Caco-2 (cell line): ENCODE results near the gene CEP63. TPM values are rescaled to one million over a fixed set of nuclear protein-coding genes. Genes with fewer than 3 reads are reported as not detected.
"Not testable (repeated sequence)": the region's sequence is repeated elsewhere in the genome, so short reads cannot be mapped to it uniquely, and the experiment has no call there.

Experiments
- BruUV-seq: library from RNA; stranded (reverse); fragments of 400-500 nt; replicated peaks from 2 replicates; lab custom pipeline; 2021; lab: Mats Ljungman, UMichigan
- CTCF ChIA-PET: fragments of 300-600 bp; sonication (Branson Sonifier 250); formaldehyde crosslinking; loops from one replicate; lab custom pipeline; 2022; ENCODE audit warnings: antibody characterized with exemption; lab: Charles Lee
- POLR2A ChIA-PET: fragments of 300-600 bp; sonication (Branson Sonifier 250); formaldehyde crosslinking; loops from one replicate; lab custom pipeline; 2022; ENCODE audit warnings: antibody characterized with exemption; lab: Charles Lee
- DNase-seq, 2 experiments: peaks; one replicate each; pipeline versions ENCODE4 v3.0.0 to v3.0.0-alpha.2; 2020 to 2022
- H3K27me3 ChIP-seq: replicated peaks from 2 replicates; pipeline ENCODE4 v1.6.0; 2011; ENCODE audit warnings: low read length; ENCODE audit not compliant: control insufficient read depth, insufficient read depth
- H3K36me3 ChIP-seq: 2 replicates; pipeline ENCODE4 v1.5.1; 2011; ENCODE audit warnings: low read length; ENCODE audit not compliant: control insufficient read depth, insufficient read depth
- H3K4me1 ChIP-seq: fragments of 250-450 bp; sonication (Bioruptor Pico); 2 replicates; pipeline ENCODE4 v1.5.1; 2020; ENCODE audit warnings: mild to moderate bottlenecking
- H3K4me3 ChIP-seq: 2 replicates; pipeline ENCODE4 v1.5.1; 2011; ENCODE audit warnings: low read depth, mild to moderate bottlenecking, control low read depth, low read length
- H3K9me3 ChIP-seq: fragments of 250-450 bp; sonication (Bioruptor Pico); 2 replicates; pipeline ENCODE4 v1.5.1; 2020; ENCODE audit warnings: mild to moderate bottlenecking, moderate library complexity
- H3K27ac Mint-ChIP-seq: one replicate; pipeline ENCODE4 v1.8.0; 2022; ENCODE audit warnings: mixed read lengths; ENCODE audit not compliant: unreplicated experiment
- H3K27me3 Mint-ChIP-seq: one replicate; pipeline ENCODE4 v1.8.0; 2022; ENCODE audit warnings: mixed read lengths; ENCODE audit not compliant: insufficient read depth, unreplicated experiment
- H3K36me3 Mint-ChIP-seq: one replicate; pipeline ENCODE4 v1.8.0; 2022; ENCODE audit warnings: mild to moderate bottlenecking, mixed read lengths; ENCODE audit not compliant: insufficient read depth, unreplicated experiment
- H3K4me1 Mint-ChIP-seq: one replicate; pipeline ENCODE4 v1.8.0; 2022; ENCODE audit warnings: low read depth, mixed read lengths; ENCODE audit not compliant: unreplicated experiment
- H3K4me3 Mint-ChIP-seq: one replicate; pipeline ENCODE4 v1.8.0; 2022; ENCODE audit warnings: mild to moderate bottlenecking, moderate library complexity, mixed read lengths; ENCODE audit not compliant: unreplicated experiment
- H3K9me3 Mint-ChIP-seq: one replicate; pipeline ENCODE4 v1.8.0; 2022; ENCODE audit warnings: mixed read lengths; ENCODE audit not compliant: unreplicated experiment
- intact Hi-C: fragments of 100-400 bp; cut with micrococcal nuclease; formaldehyde crosslinking; loops from one replicate; pipeline ENCODE4 v1.10.0; 2022; ENCODE audit not compliant: unreplicated experiment
- total RNA-seq: library from RNA; stranded (reverse); gene quantifications from 2 replicates; pipeline ENCODE4 v1.2.3, GENCODE V29; 2022
- TF ChIP-seq, protein P1 (sequence below), 2 experiments: fragments of 200-600 bp in 1 of 2; IDR thresholded peaks; 1 replicate in 1 of 2; 2 replicates in 1 of 2; pipeline versions ENCODE4 v1.5.1 to v1.8.0; 2011 to 2022; ENCODE audit warnings: antibody characterized with exemption in 1 of 2, control low read depth in 1 of 2, inconsistent platforms in 1 of 2, low read depth in 1 of 2, low read length in 1 of 2, mild to moderate bottlenecking in 1 of 2, moderate library complexity in 1 of 2; ENCODE audit not compliant: insufficient read depth in 1 of 2, severe bottlenecking in 1 of 2, unreplicated experiment in 1 of 2

Gene CEP63
- total RNA-seq, 1 experiment from 2014 or later = 21.9 TPM

DNA sequence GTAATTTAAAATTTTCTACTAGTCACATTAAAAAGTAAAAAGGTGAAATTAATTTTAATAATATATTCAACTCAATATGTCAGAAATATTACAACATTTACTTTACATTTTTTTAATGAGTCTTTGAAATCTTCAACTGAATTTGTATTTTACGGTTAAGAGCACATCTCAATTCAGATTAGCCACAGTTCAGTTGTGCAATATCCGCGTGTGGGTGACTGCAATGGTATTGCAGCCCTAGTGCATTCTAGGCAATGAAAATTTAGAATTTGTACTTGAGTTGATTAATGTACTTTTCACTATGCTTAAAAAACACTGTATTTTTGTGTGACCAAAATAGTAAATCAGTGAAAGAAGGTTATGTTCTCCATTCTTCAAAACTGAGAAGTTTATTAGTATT is 57.3 kb downstream of the CEP63 start:
- H3K36me3 Mint-ChIP-seq = peaks cover 17% of the 10 kb centered on the region
- Histone ChIP-seq H3K27me3 (no peaks in the 10 kb centered on the region), H3K36me3 (no peaks in the 10 kb centered on the region), H3K9me3 (no peaks in the 10 kb centered on the region), H3K4me1 (no peaks in the 10 kb centered on the region), H3K4me3 (no peak overlapping the region)
- CTCF ChIA-PET = no interaction called here
- no TSS peak for BruUV-seq
- TF ChIP-seq, protein P1, sequence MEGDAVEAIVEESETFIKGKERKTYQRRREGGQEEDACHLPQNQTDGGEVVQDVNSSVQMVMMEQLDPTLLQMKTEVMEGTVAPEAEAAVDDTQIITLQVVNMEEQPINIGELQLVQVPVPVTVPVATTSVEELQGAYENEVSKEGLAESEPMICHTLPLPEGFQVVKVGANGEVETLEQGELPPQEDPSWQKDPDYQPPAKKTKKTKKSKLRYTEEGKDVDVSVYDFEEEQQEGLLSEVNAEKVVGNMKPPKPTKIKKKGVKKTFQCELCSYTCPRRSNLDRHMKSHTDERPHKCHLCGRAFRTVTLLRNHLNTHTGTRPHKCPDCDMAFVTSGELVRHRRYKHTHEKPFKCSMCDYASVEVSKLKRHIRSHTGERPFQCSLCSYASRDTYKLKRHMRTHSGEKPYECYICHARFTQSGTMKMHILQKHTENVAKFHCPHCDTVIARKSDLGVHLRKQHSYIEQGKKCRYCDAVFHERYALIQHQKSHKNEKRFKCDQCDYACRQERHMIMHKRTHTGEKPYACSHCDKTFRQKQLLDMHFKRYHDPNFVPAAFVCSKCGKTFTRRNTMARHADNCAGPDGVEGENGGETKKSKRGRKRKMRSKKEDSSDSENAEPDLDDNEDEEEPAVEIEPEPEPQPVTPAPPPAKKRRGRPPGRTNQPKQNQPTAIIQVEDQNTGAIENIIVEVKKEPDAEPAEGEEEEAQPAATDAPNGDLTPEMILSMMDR (IDR thresholded peaks at IDR 0.05; ENCODE audit: insufficient read depth in 1 of 2, low read depth in 1 of 2, low read length in 1 of 2, severe bottlenecking in 1 of 2, unreplicated experiment in 1 of 2) = no peak
- no peaks in the 10 kb centered on the region for H3K27me3 Mint-ChIP-seq
- no peak overlapping the region for H3K4me3 Mint-ChIP-seq
- no peak for DNase-seq
- intact Hi-C loops = no loop called here
- H3K27ac Mint-ChIP-seq = no peak overlapping the region
- POLR2A ChIA-PET = no interaction called here
- H3K4me1 Mint-ChIP-seq = no peaks in the 10 kb centered on the region
- H3K9me3 Mint-ChIP-seq = no peaks in the 10 kb centered on the region

DNA sequence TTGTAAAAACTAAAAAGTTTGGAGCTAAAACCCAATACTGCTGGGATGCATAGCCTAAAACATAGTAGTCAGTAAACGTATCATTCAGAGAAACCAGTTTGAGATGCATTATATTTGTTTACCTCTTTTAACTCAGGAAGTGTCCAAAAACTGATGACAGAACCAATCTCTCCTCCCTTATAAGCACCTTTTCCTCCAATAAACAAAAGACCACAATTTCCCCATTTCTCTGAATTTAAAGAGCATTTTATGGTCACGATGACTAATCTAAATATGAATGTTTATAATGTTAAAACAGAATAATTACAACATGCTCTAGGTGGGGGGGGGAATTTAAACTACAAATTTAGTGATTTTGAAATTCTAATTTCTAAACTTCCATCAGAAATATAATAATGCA is 58.5 kb downstream of the CEP63 start:
- H3K4me3 ChIP-seq = no peak overlapping the region
- CTCF ChIA-PET = no interaction called here
- no peak for DNase-seq
- H3K27me3 Mint-ChIP-seq = no peaks in the 10 kb centered on the region
- peaks cover 20% of the 10 kb centered on the region for H3K36me3 Mint-ChIP-seq
- POLR2A ChIA-PET = no interaction called here
- H3K9me3 ChIP-seq = no peaks in the 10 kb centered on the region
- no peaks in the 10 kb centered on the region for H3K36me3 ChIP-seq
- no peaks in the 10 kb centered on the region for H3K4me1 Mint-ChIP-seq
- BruUV-seq = no TSS peak
- no peaks in the 10 kb centered on the region for H3K4me1 ChIP-seq
- TF ChIP-seq, protein P1 (IDR thresholded peaks at IDR 0.05; ENCODE audit: insufficient read depth in 1 of 2, low read depth in 1 of 2, low read length in 1 of 2, severe bottlenecking in 1 of 2, unreplicated experiment in 1 of 2) = no peak
- H3K27me3 ChIP-seq = no peaks in the 10 kb centered on the region
- no peaks in the 10 kb centered on the region for H3K9me3 Mint-ChIP-seq
- no peak overlapping the region for H3K27ac Mint-ChIP-seq
- no peak overlapping the region for H3K4me3 Mint-ChIP-seq
- intact Hi-C loops = no loop called here

DNA sequence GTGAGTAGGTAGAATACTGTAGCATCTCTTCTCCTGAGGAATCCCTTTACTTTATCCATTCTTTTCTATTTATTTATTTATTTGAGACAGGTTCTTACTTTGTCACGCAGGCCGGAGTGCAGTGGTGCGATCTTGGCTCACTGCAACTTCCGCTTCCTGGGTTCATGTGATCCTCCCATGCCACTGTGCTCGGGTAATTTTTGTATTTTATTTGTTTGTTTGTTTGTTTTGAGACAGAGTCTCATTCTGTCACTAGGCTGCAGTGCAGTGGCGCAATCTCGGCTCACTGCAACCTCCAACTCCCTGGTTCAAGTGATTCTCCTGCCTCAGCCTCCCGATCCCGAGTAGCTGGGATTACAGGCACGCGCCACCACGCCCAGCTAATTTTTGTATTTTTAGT is 58.9 kb downstream of the CEP63 start:
- CTCF ChIA-PET, intact Hi-C loops, H3K27me3 Mint-ChIP-seq: not testable (repeated sequence)

DNA sequence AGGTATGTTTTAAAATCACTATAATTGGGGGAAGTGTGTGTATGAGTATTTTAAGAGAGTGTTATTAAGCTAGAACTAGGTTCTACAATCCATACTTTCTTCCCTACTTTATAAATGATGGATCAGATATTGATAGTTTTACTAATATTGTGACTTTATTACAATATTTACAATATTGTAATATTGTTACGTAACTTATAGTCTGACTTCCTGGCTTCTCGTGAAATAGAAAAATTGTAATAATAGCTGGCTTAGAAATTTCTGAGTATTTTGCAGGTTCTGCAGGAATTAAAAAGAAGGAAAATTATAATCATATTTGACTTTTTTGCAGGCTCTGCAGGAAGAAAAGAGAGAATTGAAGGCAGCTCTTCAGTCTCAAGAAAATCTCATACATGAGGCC is 60.0 kb downstream of the CEP63 start:
- CTCF ChIA-PET = no interaction called here

More for the DNA sequence above, 58.9 kb downstream of the CEP63 start:
- H3K4me3 ChIP-seq, H3K27me3 ChIP-seq, H3K4me3 Mint-ChIP-seq, DNase-seq, H3K4me1 ChIP-seq, H3K9me3 ChIP-seq, POLR2A ChIA-PET, H3K4me1 Mint-ChIP-seq, H3K9me3 Mint-ChIP-seq, H3K27ac Mint-ChIP-seq, BruUV-seq, H3K36me3 ChIP-seq: not testable (repeated sequence)
- peaks cover 20% of the 10 kb centered on the region for H3K36me3 Mint-ChIP-seq

More for the DNA sequence above, 60.0 kb downstream of the CEP63 start:
- intact Hi-C loops = no loop called here
- Mint-ChIP-seq H3K4me1 (no peaks in the 10 kb centered on the region), H3K27me3 (no peaks in the 10 kb centered on the region), H3K36me3 (peaks cover 24% of the 10 kb centered on the region), H3K4me3 (no peak overlapping the region), H3K27ac (no peak overlapping the region), H3K9me3 (no peaks in the 10 kb centered on the region)
- TF ChIP-seq, protein P1 (IDR thresholded peaks at IDR 0.05; ENCODE audit: insufficient read depth in 1 of 2, low read depth in 1 of 2, low read length in 1 of 2, severe bottlenecking in 1 of 2, unreplicated experiment in 1 of 2) = no peak
- DNase-seq = no peak
- BruUV-seq = no TSS peak
- Histone ChIP-seq H3K36me3 (no peaks in the 10 kb centered on the region), H3K4me3 (no peak overlapping the region), H3K27me3 (no peaks in the 10 kb centered on the region), H3K9me3 (no peaks in the 10 kb centered on the region), H3K4me1 (no peaks in the 10 kb centered on the region)
- POLR2A ChIA-PET = no interaction called here
